DND-41 (cell line): ENCODE data around the gene PLPP1.

Source experiments
- EZH2 ChIP-seq: IDR thresholded peaks from 3 replicates; pipeline ENCODE4 v1.6.1; 2012; ENCODE audit warnings: borderline replicate concordance, low read depth, mild to moderate bottlenecking, moderate library complexity, low read length, inconsistent platforms; ENCODE audit not compliant: severe bottlenecking
- TF ChIP-seq, protein P1 (sequence below): IDR thresholded peaks from 2 replicates; pipeline ENCODE4 v1.5.1; 2012; ENCODE audit warnings: borderline replicate concordance, low read length, moderate library complexity, mild to moderate bottlenecking; ENCODE audit not compliant: poor library complexity, severe bottlenecking; ENCODE audit errors: extremely low read depth

DNA sequence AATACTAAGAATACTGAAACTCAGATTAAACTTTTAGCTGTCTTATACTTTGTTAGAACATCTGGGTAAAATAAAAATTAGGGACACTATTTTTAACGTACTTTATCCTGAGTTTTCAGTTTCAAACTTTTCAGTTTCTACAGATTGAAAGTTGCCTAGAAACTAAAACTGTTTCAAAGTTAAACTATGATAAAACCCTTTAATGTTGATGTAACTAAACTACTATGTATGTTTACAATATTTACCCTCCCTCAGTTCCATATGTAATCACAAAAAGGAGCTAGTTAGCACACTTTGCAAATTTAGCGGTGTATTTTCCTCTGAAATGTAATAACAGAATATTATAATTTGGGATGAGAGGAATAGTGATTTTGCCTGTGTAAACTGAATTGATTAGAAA, 121.1 kb downstream of the PLPP1 start:
- TF ChIP-seq, protein P1, sequence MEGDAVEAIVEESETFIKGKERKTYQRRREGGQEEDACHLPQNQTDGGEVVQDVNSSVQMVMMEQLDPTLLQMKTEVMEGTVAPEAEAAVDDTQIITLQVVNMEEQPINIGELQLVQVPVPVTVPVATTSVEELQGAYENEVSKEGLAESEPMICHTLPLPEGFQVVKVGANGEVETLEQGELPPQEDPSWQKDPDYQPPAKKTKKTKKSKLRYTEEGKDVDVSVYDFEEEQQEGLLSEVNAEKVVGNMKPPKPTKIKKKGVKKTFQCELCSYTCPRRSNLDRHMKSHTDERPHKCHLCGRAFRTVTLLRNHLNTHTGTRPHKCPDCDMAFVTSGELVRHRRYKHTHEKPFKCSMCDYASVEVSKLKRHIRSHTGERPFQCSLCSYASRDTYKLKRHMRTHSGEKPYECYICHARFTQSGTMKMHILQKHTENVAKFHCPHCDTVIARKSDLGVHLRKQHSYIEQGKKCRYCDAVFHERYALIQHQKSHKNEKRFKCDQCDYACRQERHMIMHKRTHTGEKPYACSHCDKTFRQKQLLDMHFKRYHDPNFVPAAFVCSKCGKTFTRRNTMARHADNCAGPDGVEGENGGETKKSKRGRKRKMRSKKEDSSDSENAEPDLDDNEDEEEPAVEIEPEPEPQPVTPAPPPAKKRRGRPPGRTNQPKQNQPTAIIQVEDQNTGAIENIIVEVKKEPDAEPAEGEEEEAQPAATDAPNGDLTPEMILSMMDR: no peak
- TF ChIP-seq EZH2: no peak
